ENCODE data around the gene SCNN1B. TPM values are rescaled to one million over a fixed set of nuclear protein-coding genes. Genes with fewer than 3 reads are reported as not detected.
A peak's percentile ranks its signal among the peaks of the same experiment; 100 is the strongest.

SCNN1B gene
- total RNA-seq, 4 donors from 2014 or later = 0.66 to 2.7 (median 2.2) TPM

GRCh38 chr16:23406024-23406423 is 103.9 kb downstream of the SCNN1B start:
- DNase-seq (ENCODE audit: low spot score in 2 of 2) = no peak
- H3K27ac ChIP-seq = no peak overlapping the region
- no peak for TF ChIP-seq POLR2A (IDR thresholded peaks at IDR 0.05)
- no peak for TF ChIP-seq CTCF (IDR thresholded peaks at IDR 0.05)
- no peak for TF ChIP-seq EP300 (IDR thresholded peaks at IDR 0.05)
- no peaks in the 10 kb centered on the region for H3K27me3 ChIP-seq
- WGBS, 2 donors = 86 to 88% methylated on average over 2 of the region's 2 CpGs
- no peaks in the 10 kb centered on the region for H3K4me1 ChIP-seq
- H3K4me3 ChIP-seq = no peak overlapping the region
- no peaks in the 10 kb centered on the region for H3K9me3 ChIP-seq
- H3K36me3 ChIP-seq = peaks cover 0 to 97% (median 12%) of the 10 kb centered on the region in 3 donors

DNA sequence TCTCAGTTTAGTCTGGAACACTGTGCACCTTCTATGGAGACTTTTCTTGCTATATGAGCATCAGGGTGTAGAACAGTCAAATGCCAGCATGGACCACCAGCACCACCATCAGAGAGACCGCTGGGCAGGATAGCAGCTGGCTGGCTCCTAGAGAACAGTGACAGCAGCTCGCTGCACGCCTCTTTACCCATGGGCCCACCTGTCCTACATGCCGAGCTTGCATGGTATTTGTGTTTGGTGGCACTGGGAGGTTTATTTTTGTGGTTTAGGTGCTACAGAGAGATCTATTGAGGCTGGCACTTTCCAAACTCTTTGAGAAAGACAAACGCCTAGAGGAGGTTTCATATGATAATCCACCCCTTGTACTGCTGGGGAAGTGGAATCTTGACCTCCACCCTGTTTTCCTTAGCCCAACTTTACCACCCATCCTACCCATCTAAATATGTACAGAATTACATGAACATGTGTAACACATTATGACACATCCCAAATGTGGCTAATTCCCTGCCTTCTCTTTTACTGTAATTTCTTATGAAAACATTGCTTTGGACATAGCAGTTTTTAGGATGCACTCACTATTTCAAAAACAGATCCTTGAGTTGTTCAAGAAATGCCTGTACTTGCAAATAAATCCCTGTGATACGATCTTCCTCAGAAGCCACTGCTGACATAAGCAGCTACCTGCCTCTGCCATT is 104.6 kb downstream of the SCNN1B start:
- no peak overlapping the region for H3K27ac ChIP-seq
- WGBS, 2 donors = 83 to 90% methylated on average over 6 of the region's 6 CpGs
- no peaks in the 10 kb centered on the region for H3K9me3 ChIP-seq
- no peaks in the 10 kb centered on the region for H3K4me1 ChIP-seq
- H3K36me3 ChIP-seq = peaks cover 0 to 97% (median 10%) of the 10 kb centered on the region in 3 donors
- no peak for DNase-seq (ENCODE audit: low spot score in 2 of 2)
- H3K27me3 ChIP-seq = no peaks in the 10 kb centered on the region
- TF ChIP-seq CTCF (IDR thresholded peaks at IDR 0.05) = no peak
- TF ChIP-seq EP300 (IDR thresholded peaks at IDR 0.05) = no peak
- no peak for TF ChIP-seq POLR2A (IDR thresholded peaks at IDR 0.05)
- H3K4me3 ChIP-seq = no peak overlapping the region

DNA sequence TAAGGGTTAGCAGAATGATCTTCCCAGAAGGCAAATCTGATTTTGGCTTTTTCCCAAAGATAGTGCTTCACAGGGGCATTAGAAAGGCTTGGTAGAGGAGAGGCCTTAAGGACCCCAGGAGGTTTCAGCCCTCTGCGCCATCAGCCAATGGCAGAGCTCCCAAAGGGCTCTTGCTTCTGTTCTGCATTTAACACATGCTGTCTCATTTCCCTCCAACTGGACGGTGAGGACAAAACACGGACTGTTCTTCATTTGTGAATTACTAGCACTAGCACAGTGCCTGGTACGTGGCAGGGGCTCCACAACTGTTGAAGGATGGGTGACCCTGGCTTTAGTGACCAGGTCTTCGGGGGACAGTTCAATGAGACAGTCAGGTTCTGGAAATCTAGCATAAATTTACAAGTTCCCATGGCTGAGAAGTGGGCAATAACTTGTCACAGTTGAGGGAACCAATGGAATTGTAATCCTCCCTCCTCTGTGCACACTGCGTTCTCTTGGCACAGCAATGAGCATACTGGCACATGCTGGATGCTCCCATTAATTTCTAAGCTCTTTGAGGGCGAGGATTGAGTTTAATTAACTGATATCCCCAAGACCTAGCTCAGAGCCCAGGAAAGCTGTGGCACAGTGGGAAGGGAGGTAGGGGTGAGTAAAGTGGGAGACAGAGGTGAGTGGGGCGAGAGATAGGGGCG is 105.5 kb downstream of the SCNN1B start:
- TF ChIP-seq POLR2A (IDR thresholded peaks at IDR 0.05) = no peak
- no peak for DNase-seq (ENCODE audit: low spot score in 2 of 2)
- Histone ChIP-seq H3K27me3 (no peaks in the 10 kb centered on the region), H3K4me1 (no peaks in the 10 kb centered on the region), H3K4me3 (no peak overlapping the region), H3K9me3 (no peaks in the 10 kb centered on the region), H3K36me3 (peaks cover 0 to 97% (median 10%) of the 10 kb centered on the region in 3 donors), H3K27ac (no peak overlapping the region)
- WGBS, 2 donors = 87 to 90% methylated on average over 7 to 8 of the region's 9 CpGs

- no peak for DNase-seq (ENCODE audit: low spot score in 2 of 2)
- Histone ChIP-seq H3K9me3 (no peaks in the 10 kb centered on the region), H3K27me3 (no peaks in the 10 kb centered on the region), H3K36me3 (peaks cover 0 to 97% (median 10%) of the 10 kb centered on the region in 3 donors), H3K4me1 (no peaks in the 10 kb centered on the region), H3K27ac (no peak overlapping the region), H3K4me3 (no peak overlapping the region)
- TF ChIP-seq CTCF (IDR thresholded peaks at IDR 0.05) (no peak), EP300 (IDR thresholded peaks at IDR 0.05) (no peak), POLR2A (IDR thresholded peaks at IDR 0.05) (no peak)
- WGBS, 2 donors = 84 to 88% methylated on average over 11 to 13 of the region's 21 CpGs
Observed at GRCh38 chr16:23408242-23408822, 106.2 kb downstream of the SCNN1B start.

DNA sequence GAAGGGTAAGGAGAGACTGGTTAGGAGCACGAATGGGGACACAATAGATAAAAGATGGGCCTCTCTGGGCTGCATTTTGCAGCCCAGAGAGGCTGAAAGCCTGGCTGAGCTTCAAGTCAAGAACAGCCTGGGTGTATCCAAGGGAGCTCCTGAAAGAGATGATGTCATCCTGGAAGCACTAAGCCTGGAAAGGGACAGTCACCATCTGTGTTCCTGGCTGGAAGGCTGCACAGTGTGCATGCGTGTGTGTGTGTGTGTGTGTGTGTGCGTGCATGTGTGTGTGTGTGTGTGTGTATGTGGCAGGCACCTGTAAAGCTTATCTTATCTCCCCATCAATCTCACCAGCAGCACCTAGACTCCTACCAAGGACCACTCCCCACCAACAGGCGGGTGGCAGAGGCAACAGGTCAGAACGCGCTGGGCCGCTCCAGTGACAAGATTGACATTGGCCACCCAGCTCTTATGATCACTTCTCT is 106.8 kb downstream of the SCNN1B start:
- no peaks in the 10 kb centered on the region for H3K27me3 ChIP-seq
- no peak overlapping the region for H3K27ac ChIP-seq
- peaks cover 0 to 97% (median 6%) of the 10 kb centered on the region in 3 donors for H3K36me3 ChIP-seq
- TF ChIP-seq EP300 (IDR thresholded peaks at IDR 0.05) (no peak), CTCF (IDR thresholded peaks at IDR 0.05) (no peak), POLR2A (IDR thresholded peaks at IDR 0.05) (no peak)
- DNase-seq (ENCODE audit: low spot score in 2 of 2) = peak in 1 of 2 donors; percentile 27
- WGBS, 2 donors = 77 to 78% methylated on average over 7 of the region's 7 CpGs
- no peaks in the 10 kb centered on the region for H3K9me3 ChIP-seq
- H3K4me1 ChIP-seq = no peaks in the 10 kb centered on the region
- no peak overlapping the region for H3K4me3 ChIP-seq

Data from tibial nerve (tissue), 4 donors.